ENCODE data around the gene OTUD3.
"Not testable (repeated sequence)": the region's sequence is repeated elsewhere in the genome, so short reads cannot be mapped to it uniquely, and the experiment has no call there.

OTUD3 gene, protein sequence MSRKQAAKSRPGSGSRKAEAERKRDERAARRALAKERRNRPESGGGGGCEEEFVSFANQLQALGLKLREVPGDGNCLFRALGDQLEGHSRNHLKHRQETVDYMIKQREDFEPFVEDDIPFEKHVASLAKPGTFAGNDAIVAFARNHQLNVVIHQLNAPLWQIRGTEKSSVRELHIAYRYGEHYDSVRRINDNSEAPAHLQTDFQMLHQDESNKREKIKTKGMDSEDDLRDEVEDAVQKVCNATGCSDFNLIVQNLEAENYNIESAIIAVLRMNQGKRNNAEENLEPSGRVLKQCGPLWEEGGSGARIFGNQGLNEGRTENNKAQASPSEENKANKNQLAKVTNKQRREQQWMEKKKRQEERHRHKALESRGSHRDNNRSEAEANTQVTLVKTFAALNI

DNA sequence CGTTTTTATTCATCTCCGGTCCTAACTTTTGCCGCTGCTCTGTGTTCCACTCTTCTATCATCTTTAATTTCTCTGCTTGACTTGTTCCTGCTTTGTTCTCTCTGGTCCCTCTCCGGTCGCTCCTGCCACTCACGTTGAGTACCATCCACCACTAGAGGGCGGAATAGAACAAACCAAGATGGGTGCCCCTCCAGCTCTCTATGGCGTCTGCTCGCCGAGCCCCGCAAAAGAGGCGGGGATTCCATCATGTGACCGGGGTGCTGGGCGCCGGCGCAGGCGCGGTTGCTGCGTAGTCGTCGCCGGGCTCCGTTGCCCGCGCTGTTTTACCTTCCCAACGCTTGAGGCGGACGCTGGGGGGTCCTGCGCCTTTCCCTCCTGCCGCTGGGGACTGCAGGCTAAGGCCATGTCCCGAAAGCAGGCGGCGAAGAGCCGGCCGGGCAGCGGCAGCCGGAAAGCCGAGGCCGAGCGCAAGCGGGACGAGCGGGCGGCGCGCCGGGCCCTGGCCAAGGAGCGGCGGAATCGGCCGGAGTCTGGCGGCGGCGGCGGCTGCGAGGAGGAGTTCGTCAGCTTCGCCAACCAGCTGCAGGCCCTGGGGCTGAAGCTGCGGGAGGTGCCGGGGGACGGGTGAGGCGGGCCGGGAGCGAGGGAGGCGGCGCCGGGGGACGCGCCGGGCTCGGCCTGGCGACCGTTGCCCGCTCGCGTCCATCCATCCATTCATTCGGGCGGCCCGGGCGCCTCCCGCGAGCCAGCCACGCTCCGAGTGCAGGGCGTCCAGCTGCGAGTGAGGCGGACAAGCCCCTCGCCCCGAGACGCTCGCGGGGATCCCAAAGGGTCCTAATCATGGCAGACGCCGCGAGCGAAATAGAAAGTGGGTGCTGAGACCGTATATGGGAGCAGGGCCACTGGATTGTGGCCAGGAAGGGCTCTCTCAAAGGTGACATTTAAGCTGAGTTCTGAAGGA is at the start of gene OTUD3:
Gene OTUD3, plus strand, starts transcription at position 285 of the 961 bp plus-strand sequence. Its CDS starts 119 bp downstream, at position 404.
- peak; percentile 96 for FAIRE-seq
- peak; percentile 93 for DNase-seq (ENCODE audit: insufficient read length, low spot score)

DNA sequence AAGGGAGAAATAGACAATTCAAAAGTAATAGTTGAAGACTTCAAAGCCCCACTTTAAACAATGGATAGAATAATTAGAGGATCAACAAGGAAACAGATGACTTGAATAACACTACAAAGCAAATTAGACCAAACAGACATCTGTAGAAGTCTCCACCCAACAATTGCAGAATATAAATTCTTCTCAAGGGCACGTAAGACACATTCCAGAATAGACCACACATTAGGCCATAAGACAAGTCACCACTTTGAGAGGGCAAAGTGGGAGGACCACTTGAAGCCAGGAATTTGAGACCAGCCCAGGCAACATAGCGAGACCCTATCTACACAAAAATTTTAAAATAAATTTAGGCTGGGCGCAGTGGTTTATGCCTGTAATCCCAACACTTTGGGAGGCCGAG is 46.6 kb upstream of the OTUD3 start:
- FAIRE-seq, result no peak
- no peak for DNase-seq (ENCODE audit: insufficient read length, low spot score)

DNA sequence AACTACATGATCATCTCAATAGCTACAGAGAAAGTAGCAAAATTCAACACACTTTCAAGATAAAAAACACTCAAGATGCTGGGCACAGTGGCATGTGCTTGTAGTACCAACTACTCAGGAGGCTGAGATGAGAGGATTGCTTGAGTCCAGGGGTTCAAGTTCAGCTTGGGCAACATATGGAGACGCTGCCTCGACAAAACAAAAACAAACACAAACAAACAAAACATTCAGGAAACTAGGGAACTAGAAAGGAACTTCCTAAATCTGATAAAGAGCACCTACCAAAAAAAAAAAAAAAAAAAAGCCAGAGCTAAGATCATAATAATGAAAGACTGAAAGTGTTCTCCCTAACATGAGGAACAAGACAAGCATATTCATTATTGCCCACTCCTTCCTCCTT is 44.3 kb upstream of the OTUD3 start:
- FAIRE-seq, result no peak
- DNase-seq (ENCODE audit: insufficient read length, low spot score), result no peak

DNA sequence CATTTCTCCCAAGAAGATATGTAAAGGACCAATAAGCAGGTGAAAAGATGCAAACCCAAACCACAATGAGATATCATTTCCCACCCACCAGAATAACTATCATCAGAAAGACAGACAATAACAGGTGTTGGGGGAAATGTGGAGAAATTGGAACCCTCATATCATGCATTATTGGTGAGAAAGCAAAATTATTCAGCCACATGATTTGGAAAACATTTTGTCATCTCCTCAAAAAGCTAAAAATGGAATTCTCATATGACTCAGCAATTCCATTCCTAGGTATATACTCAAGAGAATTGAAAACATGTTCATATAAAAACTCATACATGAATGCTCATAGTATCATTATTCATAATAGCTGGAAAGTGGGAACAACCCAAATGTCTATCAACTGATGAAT is 42.0 kb upstream of the OTUD3 start:
- DNase-seq (ENCODE audit: insufficient read length, low spot score), result no peak
- FAIRE-seq, result no peak

DNA sequence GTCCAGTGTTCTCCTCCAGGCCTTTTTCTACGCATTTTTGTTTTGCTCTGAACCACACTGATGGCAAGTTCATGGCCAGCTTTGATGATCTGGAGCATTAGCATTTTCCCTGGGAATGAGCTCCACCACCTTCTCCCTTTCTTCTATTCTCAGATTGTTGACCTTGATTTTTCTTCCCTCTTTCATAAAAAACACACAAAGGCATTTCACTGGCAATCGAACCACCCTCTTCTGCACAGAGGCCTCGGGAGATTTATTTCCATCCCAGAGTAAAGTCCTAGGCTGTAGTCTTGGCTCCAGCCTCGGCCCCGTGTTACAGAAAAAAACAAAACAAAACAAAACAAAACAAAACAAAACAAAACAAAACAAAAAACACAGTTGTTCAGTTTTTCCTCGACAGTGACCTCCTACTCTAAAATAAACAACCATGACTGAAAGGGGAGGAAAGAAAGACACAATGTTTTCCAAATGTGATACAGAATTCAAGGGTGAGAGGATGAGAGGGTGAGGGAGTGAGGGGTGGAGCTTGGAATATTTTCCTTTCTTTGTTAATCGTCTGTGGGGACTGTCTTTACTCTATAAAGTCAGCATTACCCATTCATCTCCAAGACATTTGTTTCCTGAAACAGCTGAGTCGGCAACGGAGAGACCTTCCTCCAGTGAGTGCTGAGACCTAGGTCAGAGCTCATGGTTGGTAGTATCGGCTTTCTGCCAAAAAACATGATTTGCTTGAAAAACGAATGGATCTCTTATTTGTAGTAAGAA is 37.3 kb upstream of the OTUD3 start:
- no peak for DNase-seq (ENCODE audit: insufficient read length, low spot score)
- no peak for FAIRE-seq

DNA sequence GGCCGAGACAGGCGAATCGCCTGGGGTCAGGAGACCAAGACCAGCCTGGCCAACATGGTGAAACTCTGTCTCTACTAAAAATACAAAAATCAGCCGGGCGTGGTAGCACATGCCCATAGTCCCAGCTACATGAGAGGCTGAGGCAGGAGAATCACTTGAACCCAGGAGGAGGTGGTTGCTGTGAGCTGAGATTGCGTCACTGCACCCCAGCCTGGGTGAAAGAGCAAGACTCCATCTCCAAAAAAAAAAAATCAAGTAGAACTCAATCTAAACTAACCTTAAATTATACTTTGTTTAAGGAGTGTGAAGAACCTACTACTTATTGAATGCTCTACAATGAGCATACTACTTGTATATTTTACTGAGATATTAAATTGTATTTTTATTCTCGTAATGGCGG is 36.6 kb upstream of the OTUD3 start:
- FAIRE-seq (no peak), DNase-seq (ENCODE audit: insufficient read length, low spot score) (no peak)

DNA sequence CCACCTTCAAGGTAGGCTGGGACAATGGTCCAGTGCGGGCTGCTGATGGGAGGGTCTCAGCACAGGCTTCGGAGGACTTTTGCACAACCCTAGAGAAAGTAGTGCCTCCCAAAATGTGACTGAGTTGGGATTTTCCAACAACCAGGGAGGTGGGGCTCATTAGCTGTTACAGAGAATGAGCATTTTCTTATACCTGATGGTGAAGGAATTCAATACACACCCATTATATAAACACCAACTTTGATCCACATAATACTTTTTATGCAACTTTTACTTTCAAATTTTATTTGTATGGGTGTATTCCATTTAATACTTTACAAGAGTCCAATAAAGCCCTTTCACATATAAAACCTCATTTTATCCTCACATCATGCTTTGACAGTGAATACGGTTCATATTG is 35.9 kb upstream of the OTUD3 start:
- no peak for DNase-seq (ENCODE audit: insufficient read length, low spot score)
- FAIRE-seq, result no peak

DNA sequence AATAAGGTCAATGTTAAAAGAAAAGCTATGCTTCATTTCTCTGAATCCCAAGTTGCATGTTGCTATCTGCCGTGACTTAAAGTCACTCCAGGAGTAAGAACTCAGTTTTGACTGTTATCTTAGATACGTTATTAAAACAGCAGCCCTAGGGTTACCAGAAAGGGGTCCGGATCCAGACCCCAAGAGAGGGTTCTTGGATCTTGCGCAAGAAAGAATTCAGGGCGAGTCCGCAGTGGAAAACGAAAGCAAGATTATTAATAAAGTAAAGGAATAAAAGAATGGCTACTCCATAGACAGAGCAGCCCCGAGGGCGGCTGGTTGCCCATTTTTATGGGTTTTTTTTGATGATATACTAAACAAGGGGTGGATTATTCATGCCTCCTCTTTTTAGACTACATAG is 34.9 kb upstream of the OTUD3 start:
- not testable (repeated sequence) for FAIRE-seq; DNase-seq (ENCODE audit: insufficient read length, low spot score)

DNA sequence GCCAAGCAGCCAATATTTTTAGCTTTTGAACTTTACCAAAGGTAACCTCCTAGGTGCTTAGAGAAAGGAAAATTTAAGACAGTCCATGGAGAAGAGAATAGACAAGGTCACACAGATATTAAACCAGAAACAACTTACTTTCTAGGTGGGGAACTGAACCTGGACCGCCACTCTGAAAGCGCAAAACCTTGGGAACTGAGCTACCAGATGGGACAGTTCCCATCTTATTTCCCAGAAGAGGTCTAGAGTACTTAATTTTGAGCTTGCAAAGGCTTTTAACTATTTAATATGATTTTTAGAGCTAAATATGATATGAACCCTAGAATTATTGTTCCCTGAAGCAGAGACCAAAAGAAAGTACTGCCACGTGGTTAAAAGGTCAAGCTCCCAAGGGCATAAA is 32.9 kb upstream of the OTUD3 start:
- FAIRE-seq; DNase-seq (ENCODE audit: insufficient read length, low spot score): not testable (repeated sequence)

DNA sequence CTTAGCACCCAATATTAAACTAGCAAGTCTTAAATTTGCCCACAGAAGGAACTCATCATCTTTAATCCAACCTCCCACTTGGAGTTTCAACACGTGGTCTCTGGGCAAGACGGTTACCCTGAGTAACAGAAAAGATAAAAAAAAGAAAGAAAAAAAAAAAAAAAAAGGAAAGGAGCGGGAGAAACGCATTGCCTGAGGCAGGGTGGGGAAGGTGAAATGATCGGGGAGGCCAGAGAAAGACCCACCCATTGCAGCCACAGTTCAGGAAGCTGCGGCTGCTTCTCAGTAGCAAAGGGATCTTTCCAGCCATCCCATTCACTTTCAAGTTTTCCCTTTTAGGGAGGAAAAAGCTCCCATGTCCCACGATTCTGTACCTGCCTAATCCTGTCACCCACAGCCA is 32.0 kb upstream of the OTUD3 start:
- FAIRE-seq (no peak), DNase-seq (ENCODE audit: insufficient read length, low spot score) (no peak)

DNA sequence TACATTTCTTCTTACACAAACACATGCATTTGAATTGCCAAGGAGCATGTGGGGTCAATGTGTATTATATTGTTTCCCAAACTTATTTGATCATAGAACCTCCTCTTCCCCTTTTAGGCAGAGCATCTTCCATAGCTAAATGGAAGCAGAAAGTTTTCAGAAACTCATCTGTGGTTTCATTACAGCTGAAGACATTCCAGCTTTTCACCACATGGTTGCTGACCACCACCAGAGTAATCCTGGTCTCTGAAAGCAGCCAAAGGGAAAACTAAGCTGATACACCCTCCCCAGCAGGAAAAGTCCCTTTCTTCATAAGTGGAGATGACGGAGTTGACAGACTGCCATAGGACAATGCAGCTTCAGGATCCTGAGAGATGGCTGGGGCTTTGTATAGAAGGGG is 30.2 kb upstream of the OTUD3 start:
- DNase-seq (ENCODE audit: insufficient read length, low spot score) (no peak), FAIRE-seq (no peak)

DNA sequence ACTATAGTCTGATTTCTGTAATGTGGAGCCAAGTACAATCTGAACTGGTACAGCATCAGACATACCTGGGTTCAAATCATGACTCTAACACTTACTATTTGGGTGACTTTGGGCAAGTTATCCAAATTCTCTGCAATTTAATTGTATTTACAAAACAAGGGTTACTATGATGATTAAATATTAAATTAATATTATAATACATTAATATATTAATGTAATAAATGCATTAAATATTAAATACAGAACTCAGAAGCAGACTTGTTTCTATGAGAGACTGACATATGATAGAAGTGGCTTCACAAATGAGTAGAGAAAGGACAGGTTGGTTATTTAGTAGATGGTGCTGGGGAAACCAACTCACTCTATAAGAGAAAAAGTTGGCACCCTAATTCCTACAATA is 27.3 kb upstream of the OTUD3 start:
- no peak for DNase-seq (ENCODE audit: insufficient read length, low spot score)
- FAIRE-seq, result no peak

DNA sequence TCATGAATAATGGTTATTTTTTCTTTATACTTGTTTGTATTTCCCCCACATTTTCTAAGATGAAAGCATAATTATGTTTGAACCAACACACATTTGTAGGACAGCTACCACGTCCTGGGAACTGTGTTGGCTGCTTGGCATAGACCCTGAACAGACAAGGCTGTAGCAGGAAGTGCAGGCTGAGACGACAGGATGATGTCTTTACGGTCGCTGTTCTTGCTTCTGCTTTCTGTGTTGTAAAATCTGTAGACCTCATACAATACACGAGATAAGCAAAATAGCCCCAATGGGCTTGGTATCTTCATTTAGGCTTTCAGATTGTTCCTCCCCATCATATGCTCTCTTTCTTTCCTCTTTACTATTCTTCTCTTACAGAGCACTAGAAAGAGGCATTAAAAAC is 23.3 kb upstream of the OTUD3 start:
- FAIRE-seq, result no peak

DNA sequence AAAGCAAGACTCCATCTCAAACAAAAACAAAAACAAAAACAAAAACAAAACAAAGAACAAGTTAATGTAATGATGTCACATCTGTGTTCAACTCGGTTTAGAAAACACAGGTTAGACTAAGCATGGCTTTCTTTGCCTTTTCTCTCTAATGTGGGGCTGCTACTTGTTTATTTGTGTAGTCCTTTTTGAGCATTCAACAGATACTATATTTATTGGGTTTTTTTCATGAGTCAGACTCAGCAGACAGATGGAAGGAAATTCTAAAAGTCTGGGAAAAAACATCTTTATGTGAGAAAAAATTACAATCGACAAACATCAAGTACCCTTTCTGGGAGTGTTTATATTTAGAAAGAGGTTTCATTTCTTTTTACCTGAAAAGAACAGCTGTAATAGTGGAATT is 22.3 kb upstream of the OTUD3 start:
- DNase-seq (ENCODE audit: insufficient read length, low spot score), result no peak
- FAIRE-seq, result no peak

More for the DNA sequence above, 23.3 kb upstream of the OTUD3 start:
- DNase-seq (ENCODE audit: insufficient read length, low spot score), result no peak

DNA sequence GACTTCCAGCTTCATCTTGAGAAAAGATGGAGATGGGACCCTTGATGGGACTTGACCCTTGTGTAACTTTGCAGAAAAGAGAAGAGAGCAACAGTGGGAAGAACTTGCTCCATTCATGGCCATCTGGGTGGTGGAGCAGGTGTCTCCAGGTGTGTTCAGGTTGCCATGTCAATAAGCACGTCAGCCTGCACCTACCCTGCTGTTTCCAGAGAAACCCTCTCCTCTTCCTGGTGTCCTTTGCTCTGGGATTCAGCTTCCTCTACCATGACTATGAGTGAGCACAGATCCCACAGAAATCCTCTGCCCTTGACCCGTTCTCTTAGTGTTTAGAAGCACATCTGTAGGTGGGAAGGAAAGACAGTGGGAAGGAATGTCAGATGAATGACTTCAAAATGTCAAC is 21.8 kb upstream of the OTUD3 start:
- FAIRE-seq (no peak), DNase-seq (ENCODE audit: insufficient read length, low spot score) (no peak)

DNA sequence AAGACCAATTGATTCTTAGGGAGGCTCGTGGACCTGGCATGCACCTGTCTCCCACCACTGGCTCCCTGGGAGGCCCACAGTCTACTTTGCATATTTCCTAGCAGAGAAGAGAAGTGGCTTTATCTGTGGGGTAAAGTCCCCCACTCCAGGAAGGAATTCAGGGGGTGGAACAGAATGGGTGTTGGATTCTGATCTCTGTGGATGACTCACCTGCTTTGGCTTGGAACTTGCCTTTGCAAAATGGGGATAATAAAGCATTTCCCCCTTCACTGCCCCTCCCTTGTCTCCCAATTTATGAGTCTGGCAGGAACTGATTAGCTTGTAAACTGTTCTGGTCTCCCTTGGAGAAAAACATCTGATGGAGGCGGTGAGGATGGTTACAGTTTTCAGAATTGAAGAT is 21.2 kb upstream of the OTUD3 start:
- DNase-seq (ENCODE audit: insufficient read length, low spot score) (no peak), FAIRE-seq (no peak)

DNA sequence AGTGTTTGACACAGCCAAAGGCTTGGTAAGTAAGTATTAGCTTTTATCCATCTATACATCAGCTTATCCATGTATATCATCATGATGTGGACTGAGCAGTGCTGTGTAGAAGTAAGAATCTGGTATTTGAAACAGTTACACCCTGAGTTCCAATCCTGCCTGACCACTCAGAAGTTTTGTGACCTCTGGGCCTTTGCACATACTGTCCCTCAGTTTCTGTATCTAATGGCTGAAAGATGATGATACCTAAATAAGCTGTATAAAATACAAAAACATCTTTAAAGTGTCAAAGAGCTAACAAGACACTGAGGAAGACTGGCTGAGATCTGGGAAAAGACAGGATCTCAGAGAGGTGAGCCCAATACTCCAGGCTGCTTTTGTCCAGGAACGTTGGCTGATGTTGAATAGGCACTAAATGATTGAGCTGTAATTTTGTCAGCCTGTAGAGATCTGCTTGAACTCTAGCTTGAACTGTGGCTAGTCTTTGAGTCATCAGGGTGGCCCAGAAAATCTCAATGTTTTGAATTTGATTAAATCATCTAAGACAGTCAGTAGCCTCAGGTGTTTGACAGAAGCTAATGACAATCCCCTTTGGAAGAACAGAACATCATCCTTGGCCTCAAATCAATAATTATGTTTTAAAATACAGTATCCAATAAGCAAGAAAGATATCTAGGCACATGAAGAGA is 20.2 kb upstream of the OTUD3 start:
- FAIRE-seq, result no peak
- no peak for DNase-seq (ENCODE audit: insufficient read length, low spot score)

DNA sequence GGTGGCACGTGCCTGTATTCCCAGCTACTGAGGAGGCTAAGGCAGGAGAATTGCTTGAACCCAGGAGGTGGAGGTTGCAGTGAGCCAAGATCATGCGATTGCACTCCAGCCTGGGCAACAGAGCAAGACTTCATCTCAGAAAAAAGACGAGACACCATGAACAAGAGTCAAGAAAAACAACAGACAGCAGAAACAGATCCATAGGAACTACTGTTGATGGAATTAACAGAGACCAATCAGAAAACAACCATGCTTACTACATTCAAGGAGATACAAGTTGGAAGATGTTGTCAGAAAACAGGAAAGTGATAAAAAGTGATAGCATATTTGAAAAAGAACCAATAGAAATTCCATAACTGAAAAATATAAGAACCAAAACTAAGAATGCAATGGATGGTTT is 19.3 kb upstream of the OTUD3 start:
- no peak for FAIRE-seq
- DNase-seq (ENCODE audit: insufficient read length, low spot score), result no peak

DNA sequence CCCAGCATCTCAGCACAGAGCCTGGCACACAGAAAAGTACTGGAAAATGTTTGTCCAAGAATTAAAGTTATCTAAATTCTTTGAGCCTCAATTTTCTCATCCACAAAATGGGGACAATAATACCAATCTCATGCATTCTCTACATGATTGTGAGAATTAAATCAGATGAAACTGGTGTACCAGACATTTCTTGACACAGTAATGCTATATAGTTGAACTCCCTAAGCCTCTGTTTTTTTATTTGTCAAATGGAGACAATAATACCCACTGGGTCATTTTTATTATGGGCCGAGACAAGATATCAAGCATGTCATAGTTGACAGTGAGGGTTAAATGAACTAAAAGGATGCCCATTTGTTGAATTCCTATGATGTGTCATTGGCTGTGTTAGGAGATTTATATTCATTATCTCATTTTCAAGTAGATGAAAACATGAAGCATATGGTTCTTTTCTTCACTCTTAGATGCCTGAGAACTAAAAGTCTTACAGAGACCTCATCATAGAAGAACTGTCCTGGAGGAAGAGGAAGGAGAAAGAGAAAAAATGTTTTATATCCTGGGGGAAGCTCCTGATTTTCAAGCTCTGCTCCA is 17.5 kb upstream of the OTUD3 start:
- FAIRE-seq (no peak), DNase-seq (ENCODE audit: insufficient read length, low spot score) (no peak)

DNA sequence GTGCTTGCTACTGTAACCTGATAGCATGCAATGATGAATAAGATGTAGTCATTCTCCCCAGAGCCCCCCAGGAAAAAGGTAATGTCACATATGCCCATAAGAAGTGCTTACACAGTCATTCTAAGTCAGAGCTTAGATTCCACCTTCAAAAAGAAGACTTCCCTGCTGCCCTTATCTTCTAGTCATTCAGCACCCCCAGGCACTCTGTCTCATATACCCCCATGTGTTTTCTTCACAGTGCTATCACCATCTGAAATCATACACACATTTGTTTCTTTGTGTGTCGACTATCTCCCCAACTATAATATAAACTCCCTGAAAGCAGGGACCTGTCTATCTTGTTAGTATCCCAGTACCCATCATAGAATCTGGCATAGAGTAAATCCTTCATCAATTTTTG is 16.2 kb upstream of the OTUD3 start:
- no peak for FAIRE-seq
- DNase-seq (ENCODE audit: insufficient read length, low spot score), result no peak

Measured in GM19239 (cell line).